ENCODE results near the gene LYRM1. TPM values are rescaled to one million over a fixed set of nuclear protein-coding genes. Genes with fewer than 3 reads are reported as not detected.
"Not testable (repeated sequence)": the region's sequence is repeated elsewhere in the genome, so short reads cannot be mapped to it uniquely, and the experiment has no call there.

LYRM1 gene
- total RNA-seq, 2 donors from 2014 or later = 32.7 to 38.8 TPM

DNA sequence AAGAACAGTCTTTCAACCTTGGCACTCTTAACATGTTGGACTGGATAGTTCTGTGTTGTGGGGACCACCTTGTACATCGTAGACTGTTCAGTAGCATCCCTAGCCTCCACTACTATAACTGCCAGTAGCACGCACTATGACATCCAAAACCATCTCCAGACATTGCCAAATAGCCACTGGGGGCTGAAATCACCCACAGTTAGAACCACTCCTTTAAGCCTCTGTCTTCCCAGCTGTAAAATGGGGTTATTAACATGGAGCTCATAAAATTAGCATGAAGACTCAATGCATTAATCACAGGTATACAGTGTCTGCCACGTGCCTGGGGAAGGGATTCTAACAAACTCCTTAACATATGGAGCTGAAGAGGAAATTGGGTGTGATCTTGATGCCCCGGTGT is 49.7 kb downstream of the LYRM1 start:
- DNase-seq (ENCODE audit: low spot score) = peak; percentile 5
- intact Hi-C loops (cut with DNase I) = no loop called here

DNA sequence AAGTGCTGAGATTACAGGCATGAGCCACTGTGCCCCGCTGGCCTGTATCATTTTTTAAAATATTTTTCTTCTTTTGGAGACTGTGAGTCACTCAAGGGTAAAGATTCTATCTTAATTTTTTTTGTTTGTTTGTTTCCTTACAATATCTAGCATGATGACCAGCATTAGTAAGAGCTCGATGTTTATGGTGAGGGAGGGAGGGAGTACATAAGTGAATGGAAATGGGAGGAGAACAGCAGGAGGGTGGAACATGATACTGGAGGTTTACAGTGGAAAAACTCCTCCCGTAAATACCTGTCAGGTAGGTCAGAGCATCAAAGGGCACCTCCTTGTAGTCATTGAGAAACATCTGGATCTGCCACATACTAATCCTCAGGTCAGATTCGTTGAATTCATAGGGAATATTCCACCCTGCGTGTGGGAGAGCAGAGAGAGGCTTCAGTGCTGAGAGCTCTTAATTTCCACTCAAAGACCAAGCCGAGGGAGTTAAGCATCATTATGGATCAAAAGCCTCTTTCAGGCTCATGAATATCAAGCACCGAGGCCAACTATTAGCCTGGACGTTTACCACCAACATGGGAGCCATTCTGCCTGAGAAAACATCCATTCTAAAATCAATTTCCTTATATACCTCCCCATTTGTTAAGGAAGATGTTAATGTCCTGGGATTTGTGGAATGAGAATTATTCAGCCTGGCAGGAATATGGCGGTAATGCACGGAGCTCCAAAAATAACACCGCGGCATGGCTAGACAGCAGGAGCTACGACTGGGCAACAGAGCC is 51.8 kb downstream of the LYRM1 start:
- intact Hi-C loops (cut with DNase I) = loop anchor here in 1 of 2 donors (2.0 kb wide), 1 partner anchor 76 kb away; no protein-coding TSS in a partner anchor
- DNase-seq (ENCODE audit: low spot score) = peak; percentile 32

DNA sequence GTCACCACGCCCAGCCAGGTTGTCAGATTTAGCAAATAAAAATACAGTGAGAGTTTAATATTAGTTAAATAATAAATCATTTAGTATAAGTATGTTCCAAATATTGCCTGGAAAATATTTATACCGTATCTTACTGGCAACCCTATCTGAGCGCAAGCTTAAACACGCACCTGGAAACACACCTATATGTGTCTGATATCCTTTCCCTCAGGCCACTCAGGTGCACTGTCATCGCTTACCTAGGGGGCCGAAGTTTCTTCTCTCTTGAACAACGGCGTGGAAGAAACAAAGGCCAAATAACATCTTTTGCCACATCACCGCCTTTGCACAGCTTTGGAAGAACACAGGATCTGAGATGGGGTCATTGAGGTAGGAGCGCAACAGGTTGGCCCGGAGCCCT is 54.0 kb downstream of the LYRM1 start:
- peak; percentile 11 for DNase-seq (ENCODE audit: low spot score)
- intact Hi-C loops (cut with DNase I) = no loop called here

DNA sequence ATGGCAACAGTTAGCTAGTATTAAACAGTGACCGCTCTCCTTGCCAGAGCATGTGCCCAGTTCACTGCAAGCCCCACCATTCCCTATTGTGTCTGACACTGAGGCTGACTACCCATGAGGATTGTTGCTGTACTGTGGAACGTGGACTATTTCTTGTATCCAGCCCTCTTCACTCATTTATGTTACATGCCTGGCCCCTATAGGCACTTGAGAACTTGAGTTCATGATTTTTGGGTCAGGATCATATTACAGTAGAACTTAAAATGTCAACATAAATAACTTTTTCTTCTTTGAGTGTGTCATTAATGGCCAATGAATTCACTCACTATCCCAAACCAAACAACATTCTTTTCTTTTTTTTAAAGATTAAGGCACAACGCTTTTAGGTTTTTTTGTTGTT is 55.7 kb downstream of the LYRM1 start:
- DNase-seq (ENCODE audit: low spot score) = no peak
- intact Hi-C loops (cut with DNase I) = no loop called here

DNA sequence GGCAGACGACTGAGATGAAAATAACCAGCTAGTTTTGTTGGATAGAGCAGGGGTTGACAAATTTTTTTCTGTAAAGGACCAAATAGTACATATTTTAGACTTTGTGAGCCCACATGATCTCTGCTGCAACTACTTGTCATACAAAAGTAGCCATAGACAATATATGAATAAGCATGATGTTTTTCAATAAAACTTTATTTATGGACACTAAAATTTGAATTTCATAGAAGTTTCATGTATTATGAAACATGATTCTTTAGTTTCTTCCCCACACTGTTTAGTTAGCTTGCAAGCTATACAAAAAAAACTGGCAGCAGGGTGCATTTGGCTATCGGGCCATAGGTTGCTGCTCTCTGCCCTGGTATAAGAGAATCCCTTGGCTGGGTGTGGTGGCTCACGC is 56.6 kb downstream of the LYRM1 start:
- intact Hi-C loops (cut with DNase I) = no loop called here
- no peak for DNase-seq (ENCODE audit: low spot score)

DNA sequence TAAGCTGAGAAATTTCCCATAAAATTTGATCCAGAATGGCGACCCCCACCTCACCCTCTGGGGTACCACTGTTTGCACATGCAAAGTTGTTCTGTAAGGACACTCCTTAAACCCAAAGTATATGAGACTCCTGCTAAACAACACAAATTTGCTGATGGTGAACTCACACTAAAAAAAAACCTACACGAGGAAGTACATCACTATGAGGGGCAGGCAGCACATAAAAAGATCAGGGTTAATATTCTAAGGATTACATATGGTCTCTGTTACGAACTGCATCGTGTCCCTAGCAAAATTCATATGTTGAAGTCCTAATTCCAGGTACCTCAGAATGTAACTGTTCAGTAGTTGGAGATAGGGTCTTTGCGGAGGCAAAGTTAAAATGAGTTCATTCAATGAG is 60.3 kb downstream of the LYRM1 start:
- intact Hi-C loops (cut with DNase I) = no loop called here

DNA sequence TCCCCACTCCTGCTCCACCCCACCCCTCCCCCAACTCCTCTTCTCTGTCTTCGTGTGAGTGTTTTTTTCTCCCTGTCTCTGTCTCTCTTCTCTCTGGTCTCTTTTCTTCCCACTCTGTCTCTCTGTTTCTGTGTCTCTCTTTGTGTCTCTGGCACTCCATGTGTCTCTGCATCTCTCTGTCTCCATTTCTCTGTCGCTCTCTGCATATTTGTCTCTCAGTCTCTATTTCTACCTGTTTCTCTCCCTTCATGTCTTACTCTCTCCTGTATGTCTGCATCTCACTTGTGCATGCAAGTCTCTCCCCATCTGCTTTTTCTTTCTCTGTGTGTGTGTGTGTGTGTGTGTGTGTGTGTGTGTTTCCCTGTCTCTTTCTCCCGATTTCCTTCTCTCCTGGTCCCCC is 68.2 kb downstream of the LYRM1 start:
- DNase-seq (ENCODE audit: low spot score) = peak; percentile 0
- intact Hi-C loops (cut with DNase I) = no loop called here

More for the DNA sequence above, 60.3 kb downstream of the LYRM1 start:
- DNase-seq (ENCODE audit: low spot score) = no peak

DNA sequence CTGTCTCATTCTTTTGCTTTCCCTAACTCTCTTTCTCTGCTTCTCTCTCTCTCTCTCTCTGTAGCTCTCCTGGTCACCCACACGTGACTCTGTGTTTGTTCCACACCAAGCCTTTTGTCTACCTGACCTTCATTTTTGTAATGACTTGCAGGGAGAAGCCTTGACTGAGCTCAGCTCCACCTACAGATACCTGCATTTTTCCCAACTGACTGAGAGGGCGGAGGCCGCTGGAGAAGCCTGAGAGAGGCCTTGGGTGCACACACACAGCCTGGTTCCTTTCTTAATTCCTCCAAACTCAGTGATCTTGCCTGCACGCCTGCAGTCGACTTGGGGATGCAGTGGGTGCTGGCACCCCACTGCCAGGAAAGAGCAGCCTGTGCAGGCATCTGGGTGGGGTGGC is 68.8 kb downstream of the LYRM1 start:
- peak; percentile 36 for DNase-seq (ENCODE audit: low spot score)
- intact Hi-C loops (cut with DNase I) = no loop called here

GRCh38 chr16:20971401-20971800 is 70.8 kb downstream of the LYRM1 start:
- intact Hi-C loops (cut with DNase I) = no loop called here
- peak; percentile 34 for DNase-seq (ENCODE audit: low spot score)

DNA sequence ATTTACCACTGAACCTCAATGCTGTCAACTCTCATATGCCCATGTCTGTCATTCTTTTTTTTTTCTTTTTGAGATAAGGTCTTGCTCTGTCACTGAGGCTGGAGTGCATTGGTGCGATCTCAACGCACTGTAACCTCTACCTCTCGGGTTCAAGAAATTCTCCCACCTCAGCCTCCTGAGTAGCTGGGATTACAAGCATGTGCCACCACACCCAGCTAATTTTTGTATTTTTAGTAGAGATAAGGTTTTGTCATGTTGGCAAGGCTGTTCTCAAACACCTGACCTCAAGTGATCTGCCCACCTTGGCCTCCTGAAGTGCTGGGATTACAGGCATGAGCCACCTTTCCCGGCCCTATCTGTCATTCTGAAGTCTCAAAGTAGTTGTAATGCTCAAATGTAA is 72.6 kb downstream of the LYRM1 start:
- peak; percentile 2 for DNase-seq (ENCODE audit: low spot score)
- intact Hi-C loops (cut with DNase I) = not testable (repeated sequence)

Other genes starting within 250 kb of the LYRM1 start
- gene ACSM1, start 203.1 kb upstream of the LYRM1 start, total RNA-seq = under 1 TPM in 1 of 2 donors, not detected in 1; 0.19 TPM
- 10 to 100 TPM; 24.9 to 26.1 TPM for gene THUMPD1, start 159.0 kb upstream of the LYRM1 start, total RNA-seq
- 1 to 10 TPM; 2.1 to 3.6 TPM for gene ACSM3, start 136.8 kb upstream of the LYRM1 start, total RNA-seq
- 10 to 100 TPM in 1 of 2 donors, 1 to 10 TPM in 1; 7.8 to 13.6 TPM for gene ERI2, start 94.3 kb upstream of the LYRM1 start, total RNA-seq
- gene REXO5, start 94.2 kb upstream of the LYRM1 start, total RNA-seq = 1 to 10 TPM; 1.0 to 2.2 TPM
- gene DCUN1D3, start 413 bp upstream of the LYRM1 start, total RNA-seq = 10 to 100 TPM; 27.7 to 30.6 TPM